ENCODE results near the gene EDNRB. TPM values are rescaled to one million over a fixed set of nuclear protein-coding genes. Genes with fewer than 3 reads are reported as not detected.
"Not testable (repeated sequence)": the region's sequence is repeated elsewhere in the genome, so short reads cannot be mapped to it uniquely, and the experiment has no call there.

EDNRB gene
- total RNA-seq, 1 experiment from 2014 or later = not detected

- no peak overlapping the region for H3K4me3 ChIP-seq
- H3K36me3 ChIP-seq = no peaks in the 10 kb centered on the region
- 0 out of 2 replicates have a peak, but pooled peaks cover 6% of the 10 kb centered on the region for H3K27me3 ChIP-seq (replicated peaks)
- no peak overlapping the region for H3K27ac ChIP-seq
- H3K9me3 ChIP-seq (replicated peaks) = no peaks in the 10 kb centered on the region
- peaks cover 8% of the 10 kb centered on the region for H3K4me1 ChIP-seq (replicated peaks)
- no peak for DNase-seq (ENCODE audit: low read depth in 1 of 2, low spot score in 2 of 2)
Observed at GRCh38 chr13:77857531-77858209, 61.0 kb downstream of the EDNRB start.

GRCh38 chr13:77853703-77854102 lies 64.9 kb downstream of the EDNRB start:
- no peaks in the 10 kb centered on the region for H3K4me1 ChIP-seq (replicated peaks)
- H3K9me3 ChIP-seq (replicated peaks) = no peaks in the 10 kb centered on the region
- H3K4me3 ChIP-seq = no peak overlapping the region
- no peak for DNase-seq (ENCODE audit: low read depth in 1 of 2, low spot score in 2 of 2)
- H3K36me3 ChIP-seq = no peaks in the 10 kb centered on the region
- 0 out of 2 replicates have a peak, but pooled peaks cover 5% of the 10 kb centered on the region for H3K27me3 ChIP-seq (replicated peaks)
- no peak overlapping the region for H3K27ac ChIP-seq

GRCh38 chr13:77848050-77848449 lies 70.6 kb downstream of the EDNRB start:
- not testable (repeated sequence) for DNase-seq (ENCODE audit: low read depth in 1 of 2, low spot score in 2 of 2); H3K27ac ChIP-seq; H3K4me1 ChIP-seq (replicated peaks); H3K9me3 ChIP-seq (replicated peaks); H3K4me3 ChIP-seq; H3K36me3 ChIP-seq; H3K27me3 ChIP-seq (replicated peaks)

- no peaks in the 10 kb centered on the region for H3K9me3 ChIP-seq (replicated peaks)
- H3K27me3 ChIP-seq (replicated peaks) = no peaks in the 10 kb centered on the region
- H3K4me1 ChIP-seq (replicated peaks) = no peaks in the 10 kb centered on the region
- no peak for DNase-seq (ENCODE audit: low read depth in 1 of 2, low spot score in 2 of 2)
- no peak overlapping the region for H3K27ac ChIP-seq
- H3K36me3 ChIP-seq = no peaks in the 10 kb centered on the region
- H3K4me3 ChIP-seq = no peak overlapping the region
Observed at GRCh38 chr13:77846173-77846572, 72.5 kb downstream of the EDNRB start.

Other genes with a start within 250 kb of the EDNRB start
- gene SLAIN1, start 221.1 kb downstream of the EDNRB start, total RNA-seq (2014; rRNA removed; shearing (Covaris generic)) = not detected in 2 replicates

All from SJSA1 (cell line).